SIG-M5 treated with dmso at 0.1 percent for 504 hours (cell line): ENCODE measurements around the gene MED22.
"Not testable (repeated sequence)": the region's sequence is repeated elsewhere in the genome, so short reads cannot be mapped to it uniquely, and the experiment has no call there.

ENCODE experiments used
- DNase-seq: peaks from one replicate; lab custom pipeline; 2025; ENCODE audit not compliant: unreplicated experiment; lab: John Stamatoyannopoulos, UW

The MED22 gene

GRCh38 chr9:133347985-133348717, at the start of gene MED22, which contains the start of gene RPL7A:
Gene MED22, minus strand, starts transcription at chr9:133348131. Its CDS starts 1,469 bp downstream, at chr9:133346662.
Gene RPL7A, plus strand, starts transcription at chr9:133348218. Its CDS starts 26 bp downstream, at chr9:133348244.
- peak; percentile 95 for DNase-seq

- no peak for DNase-seq
Measured at GRCh38 chr9:133397370-133397769, 49.4 kb upstream of the MED22 start.

GRCh38 chr9:133396952-133397351, 49.0 kb upstream of the MED22 start:
- no peak for DNase-seq

- no peak for DNase-seq
Measured at GRCh38 chr9:133394687-133395271, 46.8 kb upstream of the MED22 start.

GRCh38 chr9:133393399-133393798, 45.5 kb upstream of the MED22 start:
- no peak for DNase-seq

GRCh38 chr9:133392308-133392707, 44.4 kb upstream of the MED22 start:
- not testable (repeated sequence) for DNase-seq

GRCh38 chr9:133391449-133391848, 43.5 kb upstream of the MED22 start:
- DNase-seq: not testable (repeated sequence)

GRCh38 chr9:133390713-133391112, 42.8 kb upstream of the MED22 start:
- no peak for DNase-seq

- DNase-seq: no peak
Measured at GRCh38 chr9:133389562-133389961, 41.6 kb upstream of the MED22 start.

GRCh38 chr9:133389025-133389557, 41.2 kb upstream of the MED22 start:
- DNase-seq: no peak

GRCh38 chr9:133387680-133388079, 39.7 kb upstream of the MED22 start:
- peak; percentile 42 for DNase-seq

GRCh38 chr9:133386338-133386737, 38.4 kb upstream of the MED22 start:
- DNase-seq: no peak

GRCh38 chr9:133385452-133385851, 37.5 kb upstream of the MED22 start:
- DNase-seq: no peak

GRCh38 chr9:133384736-133385321, 36.9 kb upstream of the MED22 start:
- no peak for DNase-seq

- no peak for DNase-seq
Measured at GRCh38 chr9:133383438-133383837, 35.5 kb upstream of the MED22 start.

- no peak for DNase-seq
Measured at GRCh38 chr9:133382507-133383141, 34.7 kb upstream of the MED22 start.

GRCh38 chr9:133380734-133381133, 32.8 kb upstream of the MED22 start:
- DNase-seq: no peak

- no peak for DNase-seq
Measured at GRCh38 chr9:133379153-133380086, 31.5 kb upstream of the MED22 start.

- DNase-seq: no peak
Measured at GRCh38 chr9:133378408-133378962, 30.6 kb upstream of the MED22 start.

GRCh38 chr9:133377721-133378216, 29.8 kb upstream of the MED22 start:
- no peak for DNase-seq
